Measurements from ENCODE around the gene NMRAL1.

GRCh38 chr16:4467916-4468315, 6.5 kb downstream of the NMRAL1 start:
- TF ChIP-seq ZNF280C (tag by site-specific recombination; IDR thresholded peaks at IDR 0.05): no peak
- TF ChIP-seq ZNF274 (IDR thresholded peaks at IDR 0.05; ENCODE audit: low read length): no peak
- TF ChIP-seq ZNF274 (tag by site-specific recombination; IDR thresholded peaks at IDR 0.05; ENCODE audit: borderline replicate concordance): no peak
- no peak for TF ChIP-seq ZNF501 (tag by site-specific recombination; IDR thresholded peaks at IDR 0.05)
- TF ChIP-seq ZNF776 (tag by site-specific recombination; IDR thresholded peaks at IDR 0.05; ENCODE audit: borderline replicate concordance): no peak
- TF ChIP-seq TCF7L2 (IDR thresholded peaks at IDR 0.05; ENCODE audit: borderline replicate concordance, low read depth, low read length): no peak
- TF ChIP-seq CTCF (tag by site-specific recombination; IDR thresholded peaks at IDR 0.05): no peak
- TF ChIP-seq ZNF391 (tag by site-specific recombination; IDR thresholded peaks at IDR 0.05; ENCODE audit: borderline replicate concordance, low read depth): no peak
- no peak for TF ChIP-seq ZNF292 (tag by site-specific recombination; IDR thresholded peaks at IDR 0.05; ENCODE audit: borderline replicate concordance, low read depth)
- no peak for TF ChIP-seq ZBTB21 (tag by site-specific recombination; IDR thresholded peaks at IDR 0.05)
- TF ChIP-seq ZNF350 (tag by site-specific recombination; IDR thresholded peaks at IDR 0.05): no peak
- TF ChIP-seq ZNF510 (tag by site-specific recombination; IDR thresholded peaks at IDR 0.05; ENCODE audit: insufficient replicate concordance): no peak

Measured in HEK293 (cell line).